ENCODE measurements around the gene RALGAPB. TPM values are rescaled to one million over a fixed set of nuclear protein-coding genes. Genes with fewer than 3 reads are reported as not detected.

RALGAPB gene
- total and polyA plus RNA-seq, 2 of the 13 experiments (the other 11 are each of a cell fraction or from before 2014, with no cell fraction given), result 17.6 to 30.6 TPM

DNA sequence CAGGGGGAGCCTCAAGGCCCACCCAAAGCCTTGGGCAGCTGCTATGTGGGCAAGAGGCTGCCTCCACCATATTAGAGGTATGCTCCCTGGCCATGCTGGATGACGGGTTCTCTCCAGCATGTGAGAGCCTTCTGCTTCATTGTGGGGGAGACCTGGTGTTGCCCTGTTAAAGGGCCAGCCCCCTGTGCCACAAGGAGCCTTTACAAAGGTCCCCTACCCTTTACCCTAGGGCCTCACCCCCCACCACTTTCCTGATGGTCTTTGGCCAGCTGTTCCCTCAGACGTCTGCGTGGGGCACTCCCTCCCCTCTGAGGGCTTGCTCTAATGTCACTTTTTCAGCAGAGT lies 113.5 kb downstream of the RALGAPB start (continued):
- TF ChIP-seq ZXDC (CRISPR knock-in tag; IDR thresholded peaks at IDR 0.05) (no peak), ZNF747 (CRISPR knock-in tag; IDR thresholded peaks at IDR 0.05; ENCODE audit: borderline replicate concordance) (no peak), RAD21 (CRISPR knock-in tag; IDR thresholded peaks at IDR 0.05) (no peak), ZFP41 (CRISPR knock-in tag; IDR thresholded peaks at IDR 0.05; ENCODE audit: borderline replicate concordance) (no peak), TCF7L2 (IDR thresholded peaks at IDR 0.05; ENCODE audit: low read depth, low read length) (no peak), TAF15 (IDR thresholded peaks at IDR 0.05; ENCODE audit: low read depth, low read length, poor library complexity, severe bottlenecking) (no peak), IKZF1 (IDR thresholded peaks at IDR 0.05) (no peak), PLRG1 (conservative IDR thresholded peaks at IDR 0.05) (no peak), ZBTB21 (CRISPR knock-in tag; IDR thresholded peaks at IDR 0.05) (no peak), ZKSCAN5 (CRISPR knock-in tag; IDR thresholded peaks at IDR 0.05) (no peak), PAF1 (CRISPR knock-in tag; IDR thresholded peaks at IDR 0.05) (no peak), SP5 (CRISPR knock-in tag; IDR thresholded peaks at IDR 0.05; ENCODE audit: borderline replicate concordance, low read depth) (no peak), MXI1 (IDR thresholded peaks at IDR 0.05; ENCODE audit: borderline replicate concordance, low read depth, low read length) (no peak), ZNF781 (CRISPR knock-in tag; IDR thresholded peaks at IDR 0.05; ENCODE audit: borderline replicate concordance, not compliant biosample characterization) (peak; percentile 71), IRF2 (CRISPR knock-in tag; IDR thresholded peaks at IDR 0.05) (no peak), HNRNPLL (IDR thresholded peaks at IDR 0.05; ENCODE audit: low read depth, low read length, poor library complexity, severe bottlenecking) (no peak), ISL2 (CRISPR knock-in tag; IDR thresholded peaks at IDR 0.05) (no peak), HES4 (CRISPR knock-in tag; IDR thresholded peaks at IDR 0.05; ENCODE audit: borderline replicate concordance) (peak; percentile 24; the same call in 1 of the 2 replicates), ZNF121 (CRISPR knock-in tag; IDR thresholded peaks at IDR 0.05) (no peak), MED1 (CRISPR knock-in tag; IDR thresholded peaks at IDR 0.05) (no peak), MYNN (CRISPR knock-in tag; IDR thresholded peaks at IDR 0.05; ENCODE audit: low read depth) (no peak), TMF1 (CRISPR knock-in tag; IDR thresholded peaks at IDR 0.05; ENCODE audit: low read depth) (peak; percentile 60), RFX3 (CRISPR knock-in tag; IDR thresholded peaks at IDR 0.05) (no peak), RFX5 (IDR thresholded peaks at IDR 0.05; ENCODE audit: low read depth, low read length) (no peak), ZNF570 (CRISPR knock-in tag; IDR thresholded peaks at IDR 0.05; ENCODE audit: borderline replicate concordance) (no peak), ZMAT5 (CRISPR knock-in tag; IDR thresholded peaks at IDR 0.05; ENCODE audit: borderline replicate concordance, low read depth) (no peak)
- TF ChIP-seq, protein P1, sequence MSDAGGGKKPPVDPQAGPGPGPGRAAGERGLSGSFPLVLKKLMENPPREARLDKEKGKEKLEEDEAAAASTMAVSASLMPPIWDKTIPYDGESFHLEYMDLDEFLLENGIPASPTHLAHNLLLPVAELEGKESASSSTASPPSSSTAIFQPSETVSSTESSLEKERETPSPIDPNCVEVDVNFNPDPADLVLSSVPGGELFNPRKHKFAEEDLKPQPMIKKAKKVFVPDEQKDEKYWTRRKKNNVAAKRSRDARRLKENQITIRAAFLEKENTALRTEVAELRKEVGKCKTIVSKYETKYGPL (CRISPR knock-in tag; IDR thresholded peaks at IDR 0.05), result no peak
- TF ChIP-seq, protein P2, sequence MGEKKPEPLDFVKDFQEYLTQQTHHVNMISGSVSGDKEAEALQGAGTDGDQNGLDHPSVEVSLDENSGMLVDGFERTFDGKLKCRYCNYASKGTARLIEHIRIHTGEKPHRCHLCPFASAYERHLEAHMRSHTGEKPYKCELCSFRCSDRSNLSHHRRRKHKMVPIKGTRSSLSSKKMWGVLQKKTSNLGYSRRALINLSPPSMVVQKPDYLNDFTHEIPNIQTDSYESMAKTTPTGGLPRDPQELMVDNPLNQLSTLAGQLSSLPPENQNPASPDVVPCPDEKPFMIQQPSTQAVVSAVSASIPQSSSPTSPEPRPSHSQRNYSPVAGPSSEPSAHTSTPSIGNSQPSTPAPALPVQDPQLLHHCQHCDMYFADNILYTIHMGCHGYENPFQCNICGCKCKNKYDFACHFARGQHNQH (CRISPR knock-in tag; IDR thresholded peaks at IDR 0.05), result no peak
- TF ChIP-seq, protein P3, sequence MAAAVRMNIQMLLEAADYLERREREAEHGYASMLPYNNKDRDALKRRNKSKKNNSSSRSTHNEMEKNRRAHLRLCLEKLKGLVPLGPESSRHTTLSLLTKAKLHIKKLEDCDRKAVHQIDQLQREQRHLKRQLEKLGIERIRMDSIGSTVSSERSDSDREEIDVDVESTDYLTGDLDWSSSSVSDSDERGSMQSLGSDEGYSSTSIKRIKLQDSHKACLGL (CRISPR knock-in tag; IDR thresholded peaks at IDR 0.05), result 0 out of 2 replicates have a peak, but pooled peaks have one; percentile 28
